ENCODE data around the gene KIF23.

DNA sequence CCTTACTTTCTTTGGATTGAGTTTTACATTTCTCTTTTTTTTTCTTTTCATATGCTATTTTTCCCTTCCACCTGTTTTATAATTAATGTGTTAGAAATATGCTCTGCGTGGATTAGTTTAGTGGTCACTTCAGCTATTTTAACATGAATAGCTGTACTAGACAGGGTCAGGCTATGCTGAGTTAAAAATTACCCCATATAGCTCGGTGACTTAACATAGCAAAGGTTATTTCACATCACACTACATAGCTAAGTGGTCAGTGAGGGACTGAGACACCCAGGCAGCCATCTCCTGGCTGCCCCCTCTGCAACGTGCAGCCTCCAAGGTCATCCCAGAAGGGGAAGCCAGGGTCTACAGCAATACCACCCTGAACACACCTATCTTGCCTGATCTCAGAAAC lies 46.9 kb upstream of the KIF23 start:
- TF ChIP-seq, protein P1, sequence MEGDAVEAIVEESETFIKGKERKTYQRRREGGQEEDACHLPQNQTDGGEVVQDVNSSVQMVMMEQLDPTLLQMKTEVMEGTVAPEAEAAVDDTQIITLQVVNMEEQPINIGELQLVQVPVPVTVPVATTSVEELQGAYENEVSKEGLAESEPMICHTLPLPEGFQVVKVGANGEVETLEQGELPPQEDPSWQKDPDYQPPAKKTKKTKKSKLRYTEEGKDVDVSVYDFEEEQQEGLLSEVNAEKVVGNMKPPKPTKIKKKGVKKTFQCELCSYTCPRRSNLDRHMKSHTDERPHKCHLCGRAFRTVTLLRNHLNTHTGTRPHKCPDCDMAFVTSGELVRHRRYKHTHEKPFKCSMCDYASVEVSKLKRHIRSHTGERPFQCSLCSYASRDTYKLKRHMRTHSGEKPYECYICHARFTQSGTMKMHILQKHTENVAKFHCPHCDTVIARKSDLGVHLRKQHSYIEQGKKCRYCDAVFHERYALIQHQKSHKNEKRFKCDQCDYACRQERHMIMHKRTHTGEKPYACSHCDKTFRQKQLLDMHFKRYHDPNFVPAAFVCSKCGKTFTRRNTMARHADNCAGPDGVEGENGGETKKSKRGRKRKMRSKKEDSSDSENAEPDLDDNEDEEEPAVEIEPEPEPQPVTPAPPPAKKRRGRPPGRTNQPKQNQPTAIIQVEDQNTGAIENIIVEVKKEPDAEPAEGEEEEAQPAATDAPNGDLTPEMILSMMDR (IDR thresholded peaks at IDR 0.05; ENCODE audit: insufficient read depth, low read length, poor library complexity, severe bottlenecking) = no peak
- TF ChIP-seq EZH2phosphoT487 (conservative IDR thresholded peaks at IDR 0.05; ENCODE audit: low read length) = no peak

All from SU-DHL-6 (cell line).